Fibroblast of mammary gland (primary cell): ENCODE data around the gene ARFGAP3.

Source experiments
- DNase-seq: peaks from one replicate; pipeline ENCODE4 v3.0.0-alpha.2; 2010; ENCODE audit warnings: low read depth
- H3K4me3 ChIP-seq: 2 replicates; pipeline ENCODE4 v1.5.1; 2011; ENCODE audit warnings: low read depth, mild to moderate bottlenecking, low read length, moderate library complexity; ENCODE audit not compliant: control insufficient read depth
- TF ChIP-seq, protein P1 (sequence below): conservative IDR thresholded peaks from 2 replicates; pipeline ENCODE4 v1.5.1; 2011; ENCODE audit warnings: low read depth, low read length, inconsistent platforms; ENCODE audit not compliant: control insufficient read depth, insufficient read depth

Gene ARFGAP3

DNA sequence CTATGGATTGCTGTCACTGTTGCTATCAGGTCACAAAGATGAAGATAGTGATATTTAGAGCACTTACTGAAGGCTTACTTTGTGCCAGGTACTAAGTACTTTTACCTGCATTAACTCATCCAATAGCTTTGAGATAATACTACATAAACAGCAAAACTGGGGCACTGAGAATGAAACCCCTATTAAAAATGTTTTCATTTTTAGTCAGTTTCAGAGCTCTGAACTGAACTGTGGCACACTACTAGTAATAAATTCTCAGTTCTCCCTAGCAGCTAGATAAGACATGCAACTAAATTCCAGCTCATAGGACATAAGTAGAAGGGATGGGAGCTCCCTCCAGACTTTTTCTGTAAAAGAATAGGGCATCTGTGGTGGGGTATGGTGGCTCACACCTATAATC lies 24.0 kb downstream of the ARFGAP3 start:
- no peak overlapping the region for H3K4me3 ChIP-seq
- TF ChIP-seq, protein P1, sequence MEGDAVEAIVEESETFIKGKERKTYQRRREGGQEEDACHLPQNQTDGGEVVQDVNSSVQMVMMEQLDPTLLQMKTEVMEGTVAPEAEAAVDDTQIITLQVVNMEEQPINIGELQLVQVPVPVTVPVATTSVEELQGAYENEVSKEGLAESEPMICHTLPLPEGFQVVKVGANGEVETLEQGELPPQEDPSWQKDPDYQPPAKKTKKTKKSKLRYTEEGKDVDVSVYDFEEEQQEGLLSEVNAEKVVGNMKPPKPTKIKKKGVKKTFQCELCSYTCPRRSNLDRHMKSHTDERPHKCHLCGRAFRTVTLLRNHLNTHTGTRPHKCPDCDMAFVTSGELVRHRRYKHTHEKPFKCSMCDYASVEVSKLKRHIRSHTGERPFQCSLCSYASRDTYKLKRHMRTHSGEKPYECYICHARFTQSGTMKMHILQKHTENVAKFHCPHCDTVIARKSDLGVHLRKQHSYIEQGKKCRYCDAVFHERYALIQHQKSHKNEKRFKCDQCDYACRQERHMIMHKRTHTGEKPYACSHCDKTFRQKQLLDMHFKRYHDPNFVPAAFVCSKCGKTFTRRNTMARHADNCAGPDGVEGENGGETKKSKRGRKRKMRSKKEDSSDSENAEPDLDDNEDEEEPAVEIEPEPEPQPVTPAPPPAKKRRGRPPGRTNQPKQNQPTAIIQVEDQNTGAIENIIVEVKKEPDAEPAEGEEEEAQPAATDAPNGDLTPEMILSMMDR: no peak

DNA sequence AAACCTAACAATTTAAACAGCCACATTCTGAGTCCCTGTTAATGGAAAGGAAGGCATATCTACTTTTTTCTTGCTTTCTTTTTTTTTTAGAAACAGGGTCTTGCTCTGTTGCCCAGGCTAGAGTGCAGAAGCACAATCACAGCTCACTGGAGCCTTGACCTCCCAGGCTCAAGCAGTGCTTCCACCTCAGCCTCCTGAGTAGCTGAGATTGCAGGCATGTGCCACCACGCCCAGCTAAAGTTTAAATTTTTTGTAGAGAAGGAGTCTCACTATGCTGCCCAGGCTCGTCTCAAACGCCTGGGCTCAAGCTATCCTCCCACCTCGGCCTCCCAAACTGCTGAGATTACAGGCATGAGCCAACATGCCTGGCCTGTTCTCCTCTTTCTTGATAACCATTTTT lies 25.4 kb downstream of the ARFGAP3 start:
- H3K4me3 ChIP-seq: no peak overlapping the region
- DNase-seq: no peak
- TF ChIP-seq, protein P1: no peak

More for the DNA sequence above, 24.0 kb downstream of the ARFGAP3 start:
- DNase-seq: no peak

DNA sequence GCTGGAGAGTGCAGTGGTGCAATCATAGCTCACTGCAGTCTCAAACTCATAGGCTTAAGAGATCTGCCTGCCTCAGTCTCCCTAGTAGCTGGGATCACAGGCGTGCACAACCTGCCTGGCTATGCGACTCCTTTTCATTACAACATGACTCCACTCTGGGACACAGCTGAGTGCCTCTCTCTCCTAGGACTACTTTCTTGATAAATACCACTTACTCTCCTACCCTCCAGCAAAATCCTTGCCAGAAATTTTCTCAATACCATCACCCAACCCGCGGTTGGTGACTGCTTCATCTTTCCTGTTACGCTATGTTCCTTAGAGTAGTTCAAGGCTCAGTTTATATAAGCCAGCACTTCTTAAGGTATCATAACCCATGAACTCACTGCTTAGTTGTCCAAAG lies 26.9 kb downstream of the ARFGAP3 start:
- H3K4me3 ChIP-seq: no peak overlapping the region
- TF ChIP-seq, protein P1: no peak
- DNase-seq: no peak

DNA sequence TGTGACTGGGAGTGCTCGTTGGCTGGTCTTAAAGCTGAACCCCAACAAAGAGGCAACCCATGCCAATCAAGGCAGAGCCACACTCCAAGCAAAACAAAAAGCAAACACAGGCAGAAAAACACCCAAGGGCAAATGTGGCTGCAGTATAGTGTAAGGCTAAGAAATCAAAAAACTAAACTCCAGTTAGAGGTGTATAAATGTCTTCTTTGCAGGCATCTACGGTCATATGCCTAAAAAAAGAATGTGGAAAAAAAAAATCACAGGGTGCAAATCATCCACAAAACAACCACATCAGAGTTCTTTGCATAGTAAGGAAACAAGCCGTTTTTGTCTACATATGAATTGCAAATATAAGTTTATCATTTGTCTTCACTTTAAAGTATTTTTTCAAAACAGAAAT lies 27.8 kb downstream of the ARFGAP3 start:
- DNase-seq: no peak

DNA sequence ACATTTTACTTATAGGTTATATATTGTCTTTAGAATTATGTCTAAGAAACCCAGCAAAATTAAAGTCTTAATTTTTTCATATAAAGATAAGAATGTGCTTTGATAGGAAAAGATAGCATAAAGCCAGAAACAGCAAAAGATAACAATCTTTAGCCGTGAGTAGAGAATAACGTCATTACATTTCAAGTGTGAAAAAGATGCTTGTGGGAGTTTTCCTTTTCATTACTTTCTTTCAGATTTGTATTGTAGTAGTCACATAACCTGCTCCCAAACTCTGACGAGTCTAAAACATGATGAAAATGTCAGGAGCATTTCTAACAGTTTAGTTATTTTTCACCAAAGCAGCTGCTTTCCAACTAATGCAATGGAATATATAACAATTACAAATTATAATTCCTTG lies 31.3 kb downstream of the ARFGAP3 start:
- no peak for DNase-seq
- TF ChIP-seq, protein P1: no peak
- H3K4me3 ChIP-seq: no peak overlapping the region

More for the DNA sequence above, 27.8 kb downstream of the ARFGAP3 start:
- TF ChIP-seq, protein P1: no peak
- H3K4me3 ChIP-seq: no peak overlapping the region

DNA sequence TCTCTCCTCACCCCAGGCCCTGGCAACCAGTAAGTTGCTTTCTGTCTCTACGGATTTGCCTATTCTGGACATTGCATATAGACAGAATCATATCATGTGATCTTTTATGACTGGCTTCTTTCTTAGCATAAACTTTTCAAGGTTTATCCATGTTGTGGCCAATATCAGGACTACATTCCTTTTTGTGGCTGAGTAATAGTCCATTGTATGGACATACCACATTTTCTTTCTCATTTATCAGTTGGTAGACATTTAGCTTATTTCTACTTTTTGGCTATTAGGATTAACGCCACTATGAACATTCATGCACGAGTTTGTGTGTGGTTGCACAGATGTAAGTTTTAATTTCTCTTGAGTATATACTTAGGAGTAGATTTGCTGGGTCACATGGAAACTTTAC lies 35.7 kb downstream of the ARFGAP3 start:
- no peak for DNase-seq
- TF ChIP-seq, protein P1: no peak
- no peak overlapping the region for H3K4me3 ChIP-seq

DNA sequence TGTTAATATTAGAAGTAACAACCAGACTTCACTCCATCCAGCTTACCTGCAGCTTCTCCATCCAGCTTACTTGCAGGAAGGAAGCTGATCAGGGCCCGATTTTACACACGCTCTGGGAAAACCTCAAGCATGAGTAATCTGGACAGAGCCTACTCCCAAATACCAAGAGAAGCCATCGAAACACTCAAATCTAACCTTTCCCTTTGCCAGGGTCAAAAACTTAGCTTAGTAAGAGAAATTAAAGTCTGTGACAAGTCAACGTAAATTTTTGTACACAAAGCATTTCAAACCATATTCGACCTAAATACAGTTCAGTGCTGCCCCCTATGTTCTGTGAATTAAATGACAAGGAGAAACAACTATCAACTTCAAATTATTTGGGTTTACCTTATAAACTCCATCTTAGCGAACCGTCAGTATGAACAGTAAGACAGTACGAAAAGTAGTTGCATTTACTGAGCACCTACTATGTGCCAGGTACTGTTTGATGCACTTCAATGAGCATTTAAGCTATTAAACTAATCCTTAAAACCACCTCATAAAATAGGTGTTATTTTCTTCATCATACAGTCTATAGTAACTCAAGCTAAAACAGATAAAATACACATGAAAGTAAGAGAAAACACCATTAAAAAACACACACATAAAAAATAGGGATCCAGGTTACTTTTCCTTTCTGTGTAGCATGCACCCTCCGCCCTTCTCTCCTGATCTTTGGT lies 36.9 kb downstream of the ARFGAP3 start:
- H3K4me3 ChIP-seq: no peak overlapping the region
- peak; percentile 75 for DNase-seq
- TF ChIP-seq, protein P1: no peak
